SK-N-SH (cell line): Measurements from ENCODE around the gene PLB1. TPM values are rescaled to one million over a fixed set of nuclear protein-coding genes. Genes with fewer than 3 reads are reported as not detected.

Source experiments
- CTCF ChIA-PET: fragments of 300-600, 350-600 bp; formaldehyde crosslinking; extraction: SDS; loops from one replicate; lab custom pipeline; 2021; lab: Yijun Ruan, JAX
- POLR2A ChIA-PET: fragments of 350-600 bp; sonication (Branson Sonifier 250); formaldehyde crosslinking; extraction: SDS; loops from one replicate; lab custom pipeline; 2020; ENCODE audit warnings: antibody characterized with exemption, inconsistent platforms; lab: Yijun Ruan, JAX
- DNase-seq: peaks from one replicate; pipeline ENCODE4 v3.0.0; 2012
- H2AFZ ChIP-seq: fragments of 200-600 bp; sonication (generic); 2 replicates; pipeline ENCODE4 v1.8.1; 2016; ENCODE audit warnings: antibody characterized with exemption, mild to moderate bottlenecking, low read depth
- H3F3A ChIP-seq: fragments of 200-600 bp; sonication (generic); replicated peaks from 2 replicates; pipeline ENCODE3; 2016; ENCODE audit warnings: antibody characterized with exemption, mild to moderate bottlenecking; ENCODE audit not compliant: insufficient read depth
- H3K27ac ChIP-seq, 2 experiments: fragments of 200-500 bp in 1 of 2; fragments of 200-600 bp in 1 of 2; sonication (Bioruptor generic) in 1 of 2; sonication (generic), shearing (Covaris generic) in 1 of 2; 2 replicates each; pipeline versions ENCODE4 v1.5.1 to v1.6.1; 2014 to 2016; ENCODE audit warnings: low read depth in 2 of 2, inconsistent platforms in 1 of 2, low read length in 1 of 2, mild to moderate bottlenecking in 1 of 2, mixed read lengths in 1 of 2
- H3K27me3 ChIP-seq: fragments of 200-600 bp; sonication (generic), shearing (Covaris generic); 2 replicates; pipeline ENCODE4 v1.6.1; 2016; ENCODE audit warnings: mixed run types; ENCODE audit not compliant: insufficient read depth
- H3K36me3 ChIP-seq, 2 experiments: fragments of 200-500 bp in 1 of 2; fragments of 200-600 bp in 1 of 2; sonication (Bioruptor generic) in 1 of 2; sonication (generic) in 1 of 2; replicated peaks in 1 of 2; 2 replicates each; pipeline versions ENCODE3 to v1.5.1; 2014 to 2016; ENCODE audit warnings: low read length in 1 of 2, mild to moderate bottlenecking in 1 of 2; ENCODE audit not compliant: insufficient read depth in 2 of 2, control insufficient read depth in 1 of 2
- H3K4me1 ChIP-seq, 2 experiments: fragments of 200-500 bp in 1 of 2; fragments of 200-600 bp in 1 of 2; sonication (Bioruptor generic) in 1 of 2; sonication (generic), shearing (Covaris generic) in 1 of 2; 2 replicates each; pipeline versions ENCODE4 v1.5.1 to v1.6.1; 2014 to 2016; ENCODE audit warnings: low read depth in 1 of 2, low read length in 1 of 2, mixed run types in 1 of 2; ENCODE audit not compliant: insufficient read depth in 2 of 2, control insufficient read depth in 1 of 2
- H3K4me2 ChIP-seq: fragments of 200-600 bp; sonication (generic), shearing (Covaris generic); 2 replicates; pipeline ENCODE4 v1.6.1; 2017; ENCODE audit warnings: mixed run types
- H3K4me3 ChIP-seq, 2 experiments: fragments of 200-500 bp in 1 of 2; fragments of 200-600 bp in 1 of 2; sonication (Bioruptor generic) in 1 of 2; sonication (generic), shearing (Covaris generic) in 1 of 2; 2 replicates each; pipeline versions ENCODE4 v1.5.1 to v1.8.1; 2014 to 2016; ENCODE audit warnings: low read depth in 2 of 2, inconsistent platforms in 1 of 2, low read length in 1 of 2, mild to moderate bottlenecking in 1 of 2, mixed read lengths in 1 of 2, moderate library complexity in 1 of 2
- H3K79me2 ChIP-seq: fragments of 200-600 bp; sonication (generic); 2 replicates; pipeline ENCODE4 v1.8.1; 2017; ENCODE audit warnings: mild to moderate bottlenecking; ENCODE audit not compliant: insufficient read depth
- H3K9ac ChIP-seq: fragments of 200-600 bp; sonication (generic); 2 replicates; pipeline ENCODE4 v1.6.1; 2017; ENCODE audit warnings: mixed run types
- H3K9me2 ChIP-seq: fragments of 200-600 bp; sonication (generic); 2 replicates; pipeline ENCODE4 v1.6.1; 2017; ENCODE audit warnings: mixed run types
- H3K9me3 ChIP-seq: fragments of 200-600 bp; sonication (generic); 2 replicates; pipeline ENCODE4 v1.6.1; 2017; ENCODE audit warnings: mixed run types, mild to moderate bottlenecking, moderate library complexity
- H4K20me1 ChIP-seq: fragments of 200-600 bp; sonication (generic); 2 replicates; pipeline ENCODE4 v1.6.1; 2017; ENCODE audit warnings: mild to moderate bottlenecking, mixed run types; ENCODE audit not compliant: insufficient read depth
- ELF1 ChIP-seq: IDR thresholded peaks from 2 replicates; pipeline ENCODE4 v1.4.0; 2012
- POLR2AphosphoS5 ChIP-seq: IDR thresholded peaks from 2 replicates; pipeline ENCODE4 v1.6.1; 2012; ENCODE audit warnings: low read depth, low read length
- RXRA ChIP-seq: IDR thresholded peaks from 2 replicates; pipeline ENCODE4 v1.4.0; 2012; ENCODE audit warnings: low read depth, mild to moderate bottlenecking, borderline replicate concordance
- SMC3 ChIP-seq: IDR thresholded peaks from 2 replicates; pipeline ENCODE4 v1.6.1; 2012; ENCODE audit warnings: low read depth, low read length, improper control_type of control experiment
- TAF1 ChIP-seq: IDR thresholded peaks from 2 replicates; pipeline ENCODE4 v1.6.1; 2012; ENCODE audit warnings: low read depth, mild to moderate bottlenecking, low read length, moderate library complexity, borderline replicate concordance
- YY1 ChIP-seq: IDR thresholded peaks from 2 replicates; pipeline ENCODE4 v1.4.0; 2012; ENCODE audit warnings: low read depth, mild to moderate bottlenecking
- WGBS: methylation state at CpG from one replicate; pipeline ENCODE4 v1.1.6; 2017; ENCODE audit warnings: low lambda C conversion rate; 5-methylcytosine and 5-hydroxymethylcytosine counted together
- polyA plus RNA-seq, 3 experiments: library from polyadenylated mRNA; depleted of rRNA; stranded (reverse); fragments of >200 nt; gene quantifications; 2 replicates each; pipeline ENCODE4 v1.2.3, GENCODE V29; 2012
- TF ChIP-seq, protein P1 (sequence below): fragments of 150-350 bp; IDR thresholded peaks from 2 replicates; pipeline ENCODE4 v1.6.1; 2016; ENCODE audit warnings: mild to moderate bottlenecking, low read depth, low read length
- TF ChIP-seq, protein P2 (sequence below): IDR thresholded peaks from 2 replicates; pipeline ENCODE4 v1.4.0; 2012; ENCODE audit warnings: low read depth, borderline replicate concordance

Gene PLB1
- polyA plus RNA-seq, 1 of the 3 experiments (the other 2 are of a cell fraction) = 0.10 TPM

DNA sequence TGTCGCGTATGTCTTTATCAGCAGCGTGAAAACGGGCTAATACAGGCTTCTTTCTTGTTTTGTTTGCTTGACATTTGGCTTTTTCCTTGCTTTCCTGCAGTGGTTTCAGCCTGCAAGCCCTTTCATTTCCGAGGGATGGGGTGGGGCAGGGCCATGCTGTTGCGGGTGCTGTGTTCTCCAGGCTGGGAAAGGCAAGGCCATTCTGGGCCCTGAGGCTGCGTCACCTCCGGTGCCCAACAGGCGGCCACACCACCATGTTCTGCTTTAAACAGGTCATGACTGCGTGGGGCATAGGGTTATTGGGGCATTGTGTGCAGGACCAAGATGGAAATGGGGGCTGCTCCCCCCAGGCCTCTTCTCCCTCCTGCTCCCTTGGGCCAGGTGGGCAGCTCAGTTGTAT lies 38.6 kb upstream of the PLB1 start (continued):
- TF ChIP-seq, protein P1, sequence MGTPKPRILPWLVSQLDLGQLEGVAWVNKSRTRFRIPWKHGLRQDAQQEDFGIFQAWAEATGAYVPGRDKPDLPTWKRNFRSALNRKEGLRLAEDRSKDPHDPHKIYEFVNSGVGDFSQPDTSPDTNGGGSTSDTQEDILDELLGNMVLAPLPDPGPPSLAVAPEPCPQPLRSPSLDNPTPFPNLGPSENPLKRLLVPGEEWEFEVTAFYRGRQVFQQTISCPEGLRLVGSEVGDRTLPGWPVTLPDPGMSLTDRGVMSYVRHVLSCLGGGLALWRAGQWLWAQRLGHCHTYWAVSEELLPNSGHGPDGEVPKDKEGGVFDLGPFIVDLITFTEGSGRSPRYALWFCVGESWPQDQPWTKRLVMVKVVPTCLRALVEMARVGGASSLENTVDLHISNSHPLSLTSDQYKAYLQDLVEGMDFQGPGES = no peak
- no peak for TF ChIP-seq ELF1
- TF ChIP-seq SMC3 = no peak

DNA sequence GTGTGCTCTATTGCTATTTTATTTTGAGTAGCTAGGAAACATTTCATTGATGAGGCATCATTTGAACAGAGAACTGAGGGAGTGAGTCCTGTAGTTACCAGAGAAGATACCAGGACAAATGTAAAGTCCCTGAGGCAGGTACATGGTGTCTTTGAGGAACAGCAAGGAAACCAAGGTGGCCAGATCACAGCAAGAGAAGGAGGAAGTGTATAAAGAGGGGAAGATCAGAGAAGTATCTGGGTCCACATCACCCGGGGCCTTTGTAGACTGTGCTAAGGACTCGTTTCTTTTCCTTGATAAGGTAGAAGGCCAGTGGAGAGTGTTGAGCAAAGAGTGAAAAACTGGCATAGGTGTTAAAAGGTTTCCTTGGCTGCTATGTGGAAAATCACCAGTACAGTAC lies 34.8 kb upstream of the PLB1 start:
- H2AFZ ChIP-seq = no peak overlapping the region
- H3K9me2 ChIP-seq = no peaks in the 10 kb centered on the region
- no peaks in the 10 kb centered on the region for H3K4me1 ChIP-seq
- ChIA-PET CTCF (interaction anchor here (0.6 to 1.1 kb wide), 2 partner anchors 738 to 757 kb away, joined by 3 to 4 read pairs; no protein-coding TSS in a partner anchor), POLR2A (no interaction called here)
- H4K20me1 ChIP-seq = no peaks in the 10 kb centered on the region
- no peaks in the 10 kb centered on the region for H3K27me3 ChIP-seq
- no peak overlapping the region for H3K4me2 ChIP-seq
- H3K9me3 ChIP-seq = peaks cover 10% of the 10 kb centered on the region; the same call in 1 of the 2 replicates
- H3F3A ChIP-seq = no peaks in the 10 kb centered on the region
- no peaks in the 10 kb centered on the region for H3K79me2 ChIP-seq
- H3K36me3 ChIP-seq = no peaks in the 10 kb centered on the region
- no peak for TF ChIP-seq POLR2AphosphoS5
- no peak for TF ChIP-seq YY1
- no peak for TF ChIP-seq SMC3
- H3K4me3 ChIP-seq = no peak overlapping the region
- H3K27ac ChIP-seq = no peak overlapping the region
- DNase-seq = no peak
- 13% methylated on average over 2 of the region's 2 CpGs for WGBS
- H3K9ac ChIP-seq = no peak overlapping the region

DNA sequence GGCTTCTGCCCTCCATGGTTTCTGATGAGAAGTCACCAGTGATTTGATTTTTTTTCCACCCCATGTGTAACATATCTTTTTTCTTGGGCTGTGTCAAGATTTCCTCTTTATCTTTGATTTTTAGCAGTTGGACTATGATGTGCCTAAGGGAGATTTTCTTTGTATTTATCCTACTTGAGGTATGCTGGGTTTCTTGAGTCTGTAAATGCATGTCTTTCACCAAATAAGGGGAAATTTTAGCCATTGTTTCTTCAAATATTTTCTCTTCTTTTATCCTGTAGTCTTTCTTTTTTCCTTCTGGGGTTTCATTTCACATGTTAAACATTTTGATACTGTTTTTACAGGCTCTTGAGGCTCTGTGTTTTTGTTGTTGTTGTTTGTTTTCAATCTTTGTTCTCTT lies 33.7 kb upstream of the PLB1 start:
- no peaks in the 10 kb centered on the region for H3K4me1 ChIP-seq
- no peak for DNase-seq
- no peaks in the 10 kb centered on the region for H3K79me2 ChIP-seq
- H3K36me3 ChIP-seq = no peaks in the 10 kb centered on the region
- H3K27ac ChIP-seq = no peak overlapping the region
- peaks cover 10% of the 10 kb centered on the region; the same call in 1 of the 2 replicates for H3K9me3 ChIP-seq
- POLR2A ChIA-PET = no interaction called here
- no peaks in the 10 kb centered on the region for H3F3A ChIP-seq
- CTCF ChIA-PET = interaction anchor here (0.8 kb wide), 1 partner anchor 739 kb away, joined by 3 read pairs; no protein-coding TSS in a partner anchor
- no peaks in the 10 kb centered on the region for H3K9me2 ChIP-seq
- H4K20me1 ChIP-seq = no peaks in the 10 kb centered on the region
- H3K27me3 ChIP-seq = peaks cover under 1% of the 10 kb centered on the region; the same call in 1 of the 2 replicates
- H3K9ac ChIP-seq = no peak overlapping the region
- TF ChIP-seq, protein P2, sequence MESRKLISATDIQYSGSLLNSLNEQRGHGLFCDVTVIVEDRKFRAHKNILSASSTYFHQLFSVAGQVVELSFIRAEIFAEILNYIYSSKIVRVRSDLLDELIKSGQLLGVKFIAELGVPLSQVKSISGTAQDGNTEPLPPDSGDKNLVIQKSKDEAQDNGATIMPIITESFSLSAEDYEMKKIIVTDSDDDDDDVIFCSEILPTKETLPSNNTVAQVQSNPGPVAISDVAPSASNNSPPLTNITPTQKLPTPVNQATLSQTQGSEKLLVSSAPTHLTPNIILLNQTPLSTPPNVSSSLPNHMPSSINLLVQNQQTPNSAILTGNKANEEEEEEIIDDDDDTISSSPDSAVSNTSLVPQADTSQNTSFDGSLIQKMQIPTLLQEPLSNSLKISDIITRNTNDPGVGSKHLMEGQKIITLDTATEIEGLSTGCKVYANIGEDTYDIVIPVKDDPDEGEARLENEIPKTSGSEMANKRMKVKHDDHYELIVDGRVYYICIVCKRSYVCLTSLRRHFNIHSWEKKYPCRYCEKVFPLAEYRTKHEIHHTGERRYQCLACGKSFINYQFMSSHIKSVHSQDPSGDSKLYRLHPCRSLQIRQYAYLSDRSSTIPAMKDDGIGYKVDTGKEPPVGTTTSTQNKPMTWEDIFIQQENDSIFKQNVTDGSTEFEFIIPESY = no peak
- TF ChIP-seq TAF1 = no peak
- TF ChIP-seq RXRA = no peak
- TF ChIP-seq ELF1 = no peak
- no peak overlapping the region for H3K4me2 ChIP-seq
- H3K4me3 ChIP-seq = no peak overlapping the region
- H2AFZ ChIP-seq = no peak overlapping the region
